CD4-positive, alpha-beta memory T cell (primary cell): ENCODE results near the gene PDILT. TPM values are rescaled to one million over a fixed set of nuclear protein-coding genes. Genes with fewer than 3 reads are reported as not detected.

Experiments used
- CTCF ChIA-PET: fragments of 350-600 bp; sonication (Branson Sonifier 250); formaldehyde crosslinking; loops from one replicate; lab custom pipeline; 2021; ENCODE audit warnings: inconsistent platforms; ENCODE audit not compliant: partially characterized antibody; lab: Charles Lee
- POLR2A ChIA-PET: fragments of 350-600 bp; sonication (Branson Sonifier 250); formaldehyde crosslinking; loops from one replicate; lab custom pipeline; 2021; ENCODE audit not compliant: partially characterized antibody; lab: Charles Lee
- DNase-seq, 5 donors: peaks; one replicate each; pipeline versions ENCODE4 v3.0.0 to v3.0.0-alpha.2; 2020 to 2022; ENCODE audit warnings: mixed read lengths in 1 of 5
- H3K27ac ChIP-seq: one replicate; pipeline ENCODE4 v1.7.0; 2013; ENCODE audit warnings: low read depth, low read length
- H3K27me3 ChIP-seq: 2 replicates; pipeline ENCODE4 v1.7.0; 2013; ENCODE audit warnings: mild to moderate bottlenecking, low read length, moderate library complexity; ENCODE audit not compliant: insufficient read depth
- H3K36me3 ChIP-seq: 2 replicates; pipeline ENCODE4 v1.7.0; 2013; ENCODE audit warnings: mild to moderate bottlenecking, low read length, moderate library complexity; ENCODE audit not compliant: insufficient read depth
- H3K4me1 ChIP-seq: 2 replicates; pipeline ENCODE4 v1.7.0; 2013; ENCODE audit warnings: mild to moderate bottlenecking, low read length, moderate library complexity; ENCODE audit not compliant: insufficient read depth
- H3K4me3 ChIP-seq, 2 donors: one replicate each; pipeline ENCODE4 v1.7.0; 2013; ENCODE audit warnings: low read length in 2 of 2, mild to moderate bottlenecking in 1 of 2
- H3K9me3 ChIP-seq, 2 donors: one replicate each; pipeline ENCODE4 v1.7.0; 2013; ENCODE audit warnings: low read length in 2 of 2, control low read depth in 1 of 2; ENCODE audit not compliant: control insufficient read depth in 1 of 2
- H3K27ac Mint-ChIP-seq, 7 donors: one replicate each; pipeline ENCODE4 v1.8.0; 2020 to 2021; ENCODE audit warnings: mixed read lengths in 7 of 7, mild to moderate bottlenecking in 6 of 7, inconsistent platforms in 3 of 7, moderate library complexity in 3 of 7
- H3K27me3 Mint-ChIP-seq, 2 donors: one replicate each; pipeline ENCODE4 v1.8.0; 2020 to 2021; ENCODE audit warnings: mixed read lengths in 2 of 2
- H3K36me3 Mint-ChIP-seq, 2 donors: one replicate each; pipeline ENCODE4 v1.8.0; 2020 to 2021; ENCODE audit warnings: mixed read lengths in 2 of 2, inconsistent platforms in 1 of 2, mild to moderate bottlenecking in 1 of 2
- H3K4me1 Mint-ChIP-seq, 4 donors: one replicate each; pipeline ENCODE4 v1.8.0; 2020 to 2021; ENCODE audit warnings: mixed read lengths in 4 of 4, mild to moderate bottlenecking in 1 of 4
- H3K4me3 Mint-ChIP-seq, 8 donors: one replicate each; pipeline ENCODE4 v1.8.0; 2020 to 2021; ENCODE audit warnings: mixed read lengths in 8 of 8, mild to moderate bottlenecking in 7 of 8, moderate library complexity in 6 of 8, inconsistent platforms in 3 of 8
- H3K9me3 Mint-ChIP-seq, 8 donors: one replicate each; pipeline ENCODE4 v1.8.0; 2020 to 2021; ENCODE audit warnings: mixed read lengths in 8 of 8, mild to moderate bottlenecking in 5 of 8, inconsistent platforms in 3 of 8, moderate library complexity in 1 of 8
- intact Hi-C: fragments of 100-400 bp; cut with micrococcal nuclease; formaldehyde crosslinking; loops from one replicate; pipeline ENCODE4 v1.15.1; 2023
- polyA plus RNA-seq, 2 donors: library from polyadenylated mRNA; unstranded; fragments of 300-500 nt; fragmentation: Illumina TruSeq; gene quantifications; one replicate each; pipeline ENCODE4 v1.2.3, GENCODE V29; 2021
- total RNA-seq, 2 experiments: library from RNA; stranded (reverse); gene quantifications; one replicate each; pipeline ENCODE4 v1.2.3, GENCODE V29; 2021

PDILT gene
- total and polyA plus RNA-seq, 4 experiments from 2014 or later: not detected

- Histone ChIP-seq H3K27me3 (no peaks in the 10 kb centered on the region), H3K4me1 (no peaks in the 10 kb centered on the region), H3K4me3 (no peak overlapping the region), H3K36me3 (no peaks in the 10 kb centered on the region), H3K27ac (no peak overlapping the region), H3K9me3 (no peaks in the 10 kb centered on the region)
- ChIA-PET POLR2A (no interaction called here), CTCF (interaction anchor here (4.6 kb wide), 1 partner anchor 9 kb away, joined by 49 read pairs; no protein-coding TSS in a partner anchor)
- no peak for DNase-seq
- Mint-ChIP-seq H3K4me3 (no peak overlapping the region), H3K27me3 (no peaks in the 10 kb centered on the region), H3K9me3 (no peaks in the 10 kb centered on the region), H3K27ac (no peak overlapping the region), H3K36me3 (no peaks in the 10 kb centered on the region), H3K4me1 (no peaks in the 10 kb centered on the region)
- intact Hi-C loops: no loop called here
Observed at GRCh38 chr16:20393801-20394577, 10.5 kb downstream of the PDILT start.

DNA sequence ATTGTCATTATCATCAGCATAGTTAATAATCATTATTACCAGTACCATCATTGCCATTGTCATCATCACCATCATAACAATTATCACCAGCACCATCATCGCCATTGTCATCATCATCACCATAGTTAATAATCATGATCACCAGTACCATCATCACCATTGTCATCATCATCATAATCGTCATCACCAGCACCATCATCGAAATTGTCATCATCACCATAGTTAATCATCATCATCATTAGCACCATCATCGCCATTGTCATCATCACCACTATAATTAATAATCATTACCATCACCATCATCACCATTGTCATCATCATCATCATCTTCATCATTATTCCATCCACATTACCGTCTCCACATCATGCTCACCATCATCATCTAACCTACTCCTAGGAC is 13.5 kb downstream of the PDILT start:
- POLR2A ChIA-PET: no interaction called here
- H3K27me3 Mint-ChIP-seq: peaks cover 6 to 8% of the 10 kb centered on the region in 2 donors
- no peak overlapping the region for H3K4me3 ChIP-seq
- no peak overlapping the region for H3K4me3 Mint-ChIP-seq
- no peak for DNase-seq
- no peak overlapping the region for H3K27ac ChIP-seq
- no peaks in the 10 kb centered on the region for H3K27me3 ChIP-seq
- no peaks in the 10 kb centered on the region for H3K9me3 ChIP-seq
- CTCF ChIA-PET: no interaction called here
- no peaks in the 10 kb centered on the region for H3K4me1 ChIP-seq
- H3K36me3 ChIP-seq: no peaks in the 10 kb centered on the region
- H3K27ac Mint-ChIP-seq: no peak overlapping the region
- intact Hi-C loops: no loop called here
- H3K4me1 Mint-ChIP-seq: no peaks in the 10 kb centered on the region
- no peaks in the 10 kb centered on the region for H3K9me3 Mint-ChIP-seq
- H3K36me3 Mint-ChIP-seq: no peaks in the 10 kb centered on the region

DNA sequence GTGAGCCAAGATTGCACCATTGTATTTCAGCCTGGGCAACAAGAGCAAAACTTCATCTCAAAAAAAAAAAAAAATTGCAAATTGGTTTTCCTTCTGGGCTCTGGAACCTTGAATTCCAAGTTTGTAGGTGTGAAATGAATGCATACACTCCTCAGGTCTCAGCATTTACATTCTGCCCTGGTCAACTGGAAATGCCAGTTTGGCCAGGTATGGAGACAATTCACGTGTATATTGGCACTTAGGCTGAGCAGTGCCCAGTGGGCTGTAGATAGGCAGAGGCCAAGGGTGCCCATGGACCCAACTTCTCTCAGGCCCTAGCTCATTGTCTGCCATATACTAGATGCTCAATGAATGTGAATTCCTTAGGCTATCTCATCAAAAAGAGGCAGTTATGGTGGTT is 15.7 kb downstream of the PDILT start:
- ChIA-PET POLR2A (no interaction called here), CTCF (no interaction called here)
- no peak overlapping the region for H3K27ac ChIP-seq
- H3K9me3 ChIP-seq: no peaks in the 10 kb centered on the region
- H3K27me3 Mint-ChIP-seq: peaks cover 8% of the 10 kb centered on the region in 2 donors
- H3K36me3 ChIP-seq: no peaks in the 10 kb centered on the region
- H3K9me3 Mint-ChIP-seq: no peaks in the 10 kb centered on the region
- no peaks in the 10 kb centered on the region for H3K36me3 Mint-ChIP-seq
- no peaks in the 10 kb centered on the region for H3K4me1 ChIP-seq
- no peak overlapping the region for H3K4me3 ChIP-seq
- no peak overlapping the region for H3K27ac Mint-ChIP-seq
- no peak for DNase-seq
- H3K4me3 Mint-ChIP-seq: no peak overlapping the region
- intact Hi-C loops: no loop called here
- no peaks in the 10 kb centered on the region for H3K27me3 ChIP-seq
- H3K4me1 Mint-ChIP-seq: no peaks in the 10 kb centered on the region

GRCh38 chr16:20387978-20388377 is 16.6 kb downstream of the PDILT start:
- POLR2A ChIA-PET: no interaction called here
- no peak overlapping the region for H3K27ac Mint-ChIP-seq
- CTCF ChIA-PET: no interaction called here
- no peaks in the 10 kb centered on the region for H3K36me3 ChIP-seq
- no peaks in the 10 kb centered on the region for H3K9me3 ChIP-seq
- no peak overlapping the region for H3K4me3 Mint-ChIP-seq
- no peaks in the 10 kb centered on the region for H3K4me1 ChIP-seq
- no peak overlapping the region for H3K27ac ChIP-seq
- H3K4me3 ChIP-seq: no peak overlapping the region
- H3K27me3 ChIP-seq: no peaks in the 10 kb centered on the region
- H3K27me3 Mint-ChIP-seq: peaks cover 8% of the 10 kb centered on the region in 2 donors
- H3K9me3 Mint-ChIP-seq: no peaks in the 10 kb centered on the region
- H3K36me3 Mint-ChIP-seq: no peaks in the 10 kb centered on the region
- no peak for DNase-seq
- intact Hi-C loops: no loop called here
- H3K4me1 Mint-ChIP-seq: peaks cover 0 to 4% (median 2%) of the 10 kb centered on the region in 4 donors

GRCh38 chr16:20385844-20386832 is 18.4 kb downstream of the PDILT start:
- Histone ChIP-seq H3K9me3 (no peaks in the 10 kb centered on the region), H3K36me3 (no peaks in the 10 kb centered on the region), H3K27ac (no peak overlapping the region), H3K27me3 (no peaks in the 10 kb centered on the region), H3K4me1 (no peaks in the 10 kb centered on the region), H3K4me3 (no peak overlapping the region)
- H3K27ac Mint-ChIP-seq: no peak overlapping the region
- peaks cover 0 to 4% (median 2%) of the 10 kb centered on the region in 4 donors for H3K4me1 Mint-ChIP-seq
- POLR2A ChIA-PET: no interaction called here
- peak in 4 of 5 donors; percentile 19 to 35 (median 23) for DNase-seq
- H3K4me3 Mint-ChIP-seq: no peak overlapping the region
- intact Hi-C loops: loop anchor here (1.0 to 2.0 kb wide), 2 partner anchors 479 to 827 kb away; no protein-coding TSS in a partner anchor
- CTCF ChIA-PET: interaction anchor here (0.6 to 7.3 kb wide), 9 partner anchors 9 to 802 kb away, joined by 3 to 60 read pairs (median 5); no protein-coding TSS in a partner anchor
- no peaks in the 10 kb centered on the region for H3K9me3 Mint-ChIP-seq
- no peaks in the 10 kb centered on the region for H3K36me3 Mint-ChIP-seq
- H3K27me3 Mint-ChIP-seq: peaks cover 8% of the 10 kb centered on the region in 2 donors

DNA sequence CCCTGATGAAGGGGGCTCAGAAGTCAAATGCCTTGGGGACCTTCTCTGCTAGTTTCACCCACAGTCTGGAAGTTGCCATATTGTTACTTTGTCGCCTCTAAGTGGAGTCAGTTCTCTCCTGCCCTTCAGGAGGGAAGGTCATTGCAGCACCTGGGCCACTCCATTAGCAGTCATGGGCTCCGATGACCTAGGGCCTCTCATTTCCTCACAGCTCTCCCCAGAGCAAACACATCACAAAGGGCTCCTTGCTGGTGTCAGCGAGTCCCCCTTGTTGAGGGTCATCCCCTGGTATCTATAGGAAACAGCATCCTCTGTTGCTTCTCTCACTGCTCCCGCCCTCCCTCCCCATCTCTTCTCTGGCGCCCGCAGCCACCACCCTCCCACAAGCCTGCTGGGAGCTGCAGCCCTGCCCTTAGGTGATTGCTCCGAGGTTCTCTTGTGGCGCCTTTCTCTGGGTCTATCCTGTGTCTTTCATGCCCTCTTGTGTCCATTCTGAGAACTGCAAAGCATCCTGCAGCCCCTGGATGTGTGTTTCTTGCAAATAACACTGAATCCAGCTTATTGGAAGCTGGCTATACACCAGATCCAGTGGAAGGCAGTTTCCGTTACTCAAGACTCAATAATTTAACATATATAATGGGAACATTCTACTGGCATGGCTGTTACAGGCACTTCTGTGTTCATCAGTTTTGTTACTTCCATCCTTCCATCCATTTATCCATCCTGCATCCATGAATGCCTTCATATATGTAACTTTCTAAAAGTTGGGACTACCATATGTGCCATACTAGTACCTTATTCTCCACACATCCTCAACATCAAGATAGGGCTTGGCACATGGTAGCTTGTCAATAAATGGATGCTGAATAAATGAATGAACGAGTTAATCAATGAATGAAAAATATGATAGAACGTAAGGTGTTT is 21.2 kb downstream of the PDILT start:
- Mint-ChIP-seq H3K4me3 (no peak overlapping the region), H3K36me3 (no peaks in the 10 kb centered on the region), H3K9me3 (no peaks in the 10 kb centered on the region), H3K4me1 (peaks cover 0 to 4% (median 2%) of the 10 kb centered on the region in 4 donors), H3K27me3 (peaks cover 10 to 12% of the 10 kb centered on the region in 2 donors), H3K27ac (no peak overlapping the region)
- no peaks in the 10 kb centered on the region for H3K4me1 ChIP-seq
- H3K27ac ChIP-seq: no peak overlapping the region
- no peak overlapping the region for H3K4me3 ChIP-seq
- ChIA-PET POLR2A (no interaction called here), CTCF (interaction anchor here (0.8 to 7.3 kb wide), 6 partner anchors 9 to 475 kb away, joined by 3 to 60 read pairs (median 26); no protein-coding TSS in a partner anchor)
- H3K36me3 ChIP-seq: no peaks in the 10 kb centered on the region
- H3K9me3 ChIP-seq: no peaks in the 10 kb centered on the region
- H3K27me3 ChIP-seq: no peaks in the 10 kb centered on the region
- intact Hi-C loops: loop anchor here (2.0 kb wide), 1 partner anchor 825 kb away; no protein-coding TSS in a partner anchor
- DNase-seq: peak in 4 of 5 donors; percentile 23 to 40 (median 30)
